NK-92 treated with Interleukin-12 subunit alpha and Interleukin-12 subunit beta, amount 100 ng/mL, for 24 hours (cell line): ENCODE measurements around the gene GPR17.

ENCODE experiments used
- DNase-seq: peaks from one replicate; lab custom pipeline; 2025; lab: John Stamatoyannopoulos, UW

The GPR17 gene

DNA sequence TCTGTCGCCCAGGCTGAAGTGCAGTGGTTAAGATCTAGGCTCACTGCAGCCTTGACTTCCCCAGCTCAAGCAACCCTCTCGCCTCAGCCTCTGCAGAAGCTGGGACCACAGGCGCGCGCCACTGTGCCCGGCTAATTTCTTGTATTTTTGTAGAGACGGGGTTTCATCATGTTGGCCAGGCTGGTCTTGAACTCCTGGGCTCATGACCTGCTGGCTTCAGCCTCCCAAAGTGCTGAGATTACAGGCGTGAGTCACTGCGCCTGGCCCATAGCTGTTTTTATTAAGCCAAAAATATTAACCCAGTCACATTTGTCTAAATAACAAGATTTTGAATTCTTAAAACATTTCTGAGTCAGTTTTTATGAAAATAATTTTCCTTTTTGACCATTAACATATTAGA lies 49.0 kb downstream of the GPR17 start:
- DNase-seq, result no peak

GRCh38 chr2:127695491-127696472 lies 49.8 kb downstream of the GPR17 start:
- DNase-seq, result no peak

GRCh38 chr2:127697482-127698180 lies 51.7 kb downstream of the GPR17 start:
- no peak for DNase-seq

DNA sequence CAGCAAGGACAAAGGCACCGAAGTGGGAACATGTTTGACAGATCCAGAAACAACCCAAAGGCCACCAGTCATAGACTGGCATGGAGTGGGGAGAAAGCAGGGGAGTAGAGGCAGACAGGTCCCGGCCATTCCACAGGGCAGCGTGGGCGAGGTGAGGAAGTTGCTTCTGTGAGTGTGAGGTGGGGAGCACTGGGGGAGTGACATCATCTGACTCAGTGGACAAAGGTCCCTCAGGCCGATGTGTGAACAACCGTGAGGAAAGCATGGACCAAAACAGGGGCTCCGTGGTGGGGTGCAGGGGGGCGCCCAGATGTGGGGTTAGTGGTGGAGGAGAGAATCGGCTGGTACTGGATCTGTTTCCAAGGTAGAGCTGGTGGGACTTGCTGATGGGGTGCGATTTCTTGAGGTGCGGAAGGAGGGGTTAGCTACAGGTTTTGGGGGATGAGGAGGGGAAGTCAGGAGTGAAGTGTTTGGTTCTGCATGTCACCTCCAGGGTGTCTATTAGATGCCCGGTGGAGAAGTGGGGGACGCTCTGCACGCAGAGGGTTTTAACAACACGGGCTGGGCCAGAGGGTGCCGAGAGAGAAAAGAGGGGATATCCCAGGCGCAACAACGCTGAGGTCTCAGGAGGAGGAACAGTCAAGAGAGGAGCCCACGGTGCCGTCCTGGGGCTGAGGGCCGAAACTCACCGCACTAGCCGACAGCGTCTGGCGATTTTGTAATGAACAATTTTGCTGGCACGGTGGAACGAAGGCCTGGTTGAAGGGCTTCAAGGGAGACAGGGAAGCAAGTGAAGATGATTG lies 52.8 kb downstream of the GPR17 start:
- no peak for DNase-seq

DNA sequence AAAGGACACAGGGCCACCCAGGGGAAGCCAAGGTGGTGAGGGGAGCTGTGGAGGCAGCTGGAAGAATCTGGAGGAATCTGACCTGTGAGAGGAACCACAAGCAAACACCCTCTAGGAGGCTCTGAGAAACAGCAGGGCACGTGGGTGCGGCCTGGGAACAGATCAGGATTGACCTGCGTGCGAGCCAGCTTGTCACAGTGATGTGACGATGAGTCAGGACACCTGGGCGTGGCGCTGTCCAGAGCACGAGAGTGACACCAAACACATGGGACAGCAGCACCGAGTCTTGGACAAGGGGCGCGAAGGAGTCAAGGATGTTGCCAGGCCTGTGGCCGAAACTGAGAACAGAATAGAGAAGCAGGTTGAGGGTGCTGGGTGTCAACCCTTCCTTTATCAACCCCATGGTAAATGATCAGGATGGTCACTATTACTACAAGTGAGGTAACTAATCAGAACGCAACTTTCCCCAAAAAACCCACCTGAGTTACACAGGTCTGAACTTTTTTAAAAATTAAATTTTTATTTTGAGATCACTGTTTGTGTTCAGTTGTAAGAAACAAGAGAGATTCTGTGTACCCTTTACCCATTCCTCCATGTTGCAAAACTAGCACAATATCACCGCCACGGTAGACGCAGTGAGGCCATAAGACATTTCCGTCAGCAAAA lies 54.7 kb downstream of the GPR17 start:
- DNase-seq, result no peak

DNA sequence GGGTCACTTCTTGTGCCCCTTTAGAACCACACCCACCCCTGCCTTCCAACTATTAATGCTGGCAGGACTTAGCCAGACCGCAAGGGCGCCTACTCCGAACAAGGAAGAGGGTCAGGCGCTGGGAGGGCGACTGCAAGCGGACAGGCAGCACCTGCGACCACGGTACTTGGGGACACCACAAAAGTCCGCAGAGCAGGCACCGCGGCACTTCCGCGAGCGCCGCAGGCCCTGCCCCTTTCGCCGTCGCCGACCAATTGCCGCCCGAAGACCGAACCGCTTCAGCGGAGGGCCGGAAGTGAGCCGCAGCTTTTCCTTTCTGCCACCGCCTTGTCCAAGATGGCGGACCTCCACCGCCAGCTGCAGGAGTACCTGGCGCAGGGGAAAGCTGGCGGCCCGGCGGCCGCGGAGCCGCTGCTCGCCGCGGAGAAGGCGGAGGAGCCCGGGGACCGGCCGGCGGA lies 55.3 kb downstream of the GPR17 start, which contains the start of gene SFT2D3:
SFT2D3 (plus strand) TSS at position 305 of the 458 bp plus-strand sequence; CDS start at position 337, 32 bp downstream.
- DNase-seq, result peak; percentile 91

DNA sequence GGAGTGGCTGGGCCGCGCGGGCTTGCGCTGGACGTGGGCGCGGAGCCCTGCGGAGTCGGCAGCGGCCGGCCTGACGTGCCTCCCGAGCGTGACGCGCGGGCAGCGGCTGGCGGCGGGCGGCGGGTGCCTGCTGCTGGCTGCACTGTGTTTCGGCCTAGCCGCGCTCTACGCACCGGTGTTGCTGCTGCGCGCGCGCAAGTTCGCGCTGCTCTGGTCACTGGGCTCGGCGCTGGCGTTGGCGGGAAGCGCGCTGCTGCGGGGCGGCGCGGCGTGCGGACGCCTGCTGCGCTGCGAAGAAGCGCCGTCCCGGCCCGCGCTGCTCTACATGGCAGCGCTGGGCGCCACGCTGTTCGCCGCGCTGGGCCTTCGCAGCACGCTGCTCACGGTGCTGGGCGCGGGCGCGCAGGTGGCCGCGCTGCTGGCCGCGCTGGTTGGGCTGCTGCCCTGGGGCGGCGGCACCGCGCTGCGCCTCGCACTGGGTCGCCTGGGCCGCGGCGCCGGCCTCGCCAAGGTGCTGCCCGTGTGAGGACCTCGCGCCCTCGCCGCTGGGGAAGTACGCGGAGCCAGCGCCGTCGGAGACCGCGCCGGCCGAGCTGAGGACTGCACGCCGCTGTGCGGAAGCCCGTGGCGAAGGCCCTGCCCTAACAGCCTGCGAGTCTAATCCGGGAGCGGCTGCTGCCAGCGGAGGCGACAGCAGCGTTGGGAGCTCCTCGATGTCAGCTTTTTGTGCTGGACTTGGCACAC lies 55.9 kb downstream of the GPR17 start:
- peak; percentile 75 for DNase-seq
